HG02642 (cell line): Measurements from ENCODE around the gene NPW.

Experiments used
- ATAC-seq: cut with Tn5 transposase; IDR thresholded peaks from one replicate; pipeline ENCODE4 v1.9.1; 2021; ENCODE audit warnings: mild to moderate bottlenecking; ENCODE audit not compliant: unreplicated experiment, poor library complexity

NPW gene

DNA sequence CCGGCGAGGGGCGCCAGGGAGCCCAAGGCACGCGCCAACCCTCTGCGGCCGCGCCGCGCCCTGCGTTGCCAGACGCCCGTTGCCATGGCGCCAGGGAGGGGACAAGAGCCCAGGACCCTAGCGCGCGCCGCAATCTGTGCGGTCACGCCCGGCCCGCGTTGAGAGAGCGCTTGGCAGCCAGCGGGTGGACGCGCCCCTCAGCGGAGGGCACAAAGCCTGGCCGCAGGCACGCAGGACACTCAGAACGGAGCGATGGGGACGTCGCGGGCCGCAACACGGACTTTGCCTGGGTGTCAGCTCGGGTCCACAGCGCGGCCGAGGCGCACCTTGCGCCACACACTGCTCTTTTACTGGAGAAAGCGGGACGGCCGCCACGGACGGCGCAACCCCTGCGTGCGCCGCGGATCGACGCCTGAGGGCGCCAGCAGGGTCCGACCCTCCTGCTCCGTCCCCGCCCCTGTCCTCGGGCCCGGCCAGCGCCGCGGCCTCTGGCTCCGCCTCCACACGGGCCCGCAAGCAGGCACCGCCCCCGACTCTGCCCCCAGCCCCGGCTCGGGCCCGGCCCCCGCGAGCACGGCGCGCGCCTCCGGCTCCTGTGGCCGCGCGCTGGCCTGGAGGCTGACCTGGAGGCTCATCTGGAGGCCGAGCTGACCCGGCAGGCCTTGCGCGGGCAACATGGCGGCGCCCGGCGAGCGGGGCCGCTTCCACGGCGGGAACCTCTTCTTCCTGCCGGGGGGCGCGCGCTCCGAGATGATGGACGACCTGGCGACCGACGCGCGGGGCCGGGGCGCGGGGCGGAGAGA, 35.8 kb upstream of the NPW start, which contains the start of gene GFER:
Gene GFER (plus strand): TSS at position 650 of the 803 bp plus-strand sequence. CDS start 26 bp downstream, at position 676.
- peak; percentile 82 for ATAC-seq

DNA sequence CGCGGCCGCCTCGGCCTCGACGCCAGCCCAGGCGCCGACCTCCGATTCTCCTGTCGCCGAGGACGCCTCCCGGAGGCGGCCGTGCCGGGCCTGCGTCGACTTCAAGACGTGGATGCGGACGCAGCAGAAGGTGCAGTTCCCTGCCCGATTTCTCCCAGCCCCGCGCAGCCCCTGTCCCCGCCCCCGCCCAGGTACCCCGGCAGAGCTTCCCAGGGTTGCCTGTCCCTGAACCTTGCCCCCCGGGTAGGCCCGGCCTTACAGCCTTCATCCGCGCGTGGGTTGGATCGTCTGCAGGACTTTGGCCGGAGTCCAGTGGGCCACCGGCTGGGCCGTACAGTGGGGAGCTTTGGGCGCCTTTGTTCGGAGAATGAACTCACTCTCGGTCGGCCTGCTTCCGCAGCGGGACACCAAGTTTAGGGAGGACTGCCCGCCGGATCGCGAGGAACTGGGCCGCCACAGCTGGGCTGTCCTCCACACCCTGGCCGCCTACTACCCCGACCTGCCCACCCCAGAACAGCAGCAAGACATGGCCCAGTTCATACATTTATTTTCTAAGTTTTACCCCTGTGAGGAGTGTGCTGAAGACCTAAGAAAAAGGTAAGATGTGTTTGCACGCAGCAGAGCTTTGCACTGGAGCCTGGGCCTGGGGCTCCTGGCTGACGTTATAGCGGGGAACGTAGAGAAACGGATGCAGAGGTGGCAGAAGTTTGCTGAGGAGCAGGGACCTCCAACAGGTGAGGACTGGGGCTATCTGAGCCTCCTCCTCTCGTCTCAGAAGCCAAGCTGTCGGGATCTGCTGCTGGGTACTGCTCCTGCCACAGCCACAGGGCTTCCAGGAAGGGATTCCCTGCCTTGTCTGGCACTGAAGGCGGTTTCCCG, 35.0 kb upstream of the NPW start:
- peak; percentile 16 for ATAC-seq

DNA sequence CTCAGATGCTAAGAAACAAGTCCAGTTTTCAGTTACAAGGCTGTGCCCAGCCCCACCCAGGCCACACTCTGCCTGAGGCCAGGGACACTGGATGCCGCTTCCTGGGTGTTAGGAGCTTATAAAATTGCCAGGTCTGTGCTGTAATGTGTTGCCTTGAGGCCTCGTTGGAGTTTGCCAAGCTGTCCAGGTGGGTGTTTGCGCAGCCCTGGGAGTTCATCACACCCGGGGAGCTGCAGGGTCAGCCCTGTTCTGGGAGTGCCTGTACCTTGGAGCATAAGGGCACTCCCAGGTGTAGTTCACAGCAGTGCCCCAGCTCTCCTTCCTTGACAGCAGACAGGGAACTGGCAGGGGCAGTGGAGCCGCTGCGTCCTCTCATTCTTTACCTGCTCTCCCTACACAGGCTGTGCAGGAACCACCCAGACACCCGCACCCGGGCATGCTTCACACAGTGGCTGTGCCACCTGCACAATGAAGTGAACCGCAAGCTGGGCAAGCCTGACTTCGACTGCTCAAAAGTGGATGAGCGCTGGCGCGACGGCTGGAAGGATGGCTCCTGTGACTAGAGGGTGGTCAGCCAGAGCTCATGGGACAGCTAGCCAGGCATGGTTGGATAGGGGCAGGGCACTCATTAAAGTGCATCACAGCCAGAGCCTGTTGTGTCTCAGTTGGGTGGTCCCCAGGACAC, 34.0 kb upstream of the NPW start:
- ATAC-seq = no peak

DNA sequence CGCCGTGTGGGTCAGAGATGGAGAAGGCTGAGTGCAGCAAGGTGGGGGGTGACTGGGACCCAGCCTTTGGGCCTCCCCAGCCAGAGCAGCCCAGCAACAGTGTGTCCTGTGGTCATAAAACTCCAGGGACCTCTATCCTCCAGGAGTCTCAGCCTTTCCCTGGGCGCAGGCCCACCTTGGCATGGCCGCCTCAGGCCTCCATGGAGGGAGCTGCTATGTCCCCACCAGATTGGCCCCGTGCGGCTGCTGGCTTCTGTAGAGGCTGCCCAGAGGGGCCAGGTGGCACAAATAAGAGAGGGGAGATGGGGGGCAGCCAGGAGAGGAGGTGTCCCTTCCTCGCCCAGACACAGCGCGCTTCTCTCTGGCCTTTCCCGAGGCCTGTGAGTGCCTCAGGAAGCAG, 32.4 kb upstream of the NPW start:
- no peak for ATAC-seq

DNA sequence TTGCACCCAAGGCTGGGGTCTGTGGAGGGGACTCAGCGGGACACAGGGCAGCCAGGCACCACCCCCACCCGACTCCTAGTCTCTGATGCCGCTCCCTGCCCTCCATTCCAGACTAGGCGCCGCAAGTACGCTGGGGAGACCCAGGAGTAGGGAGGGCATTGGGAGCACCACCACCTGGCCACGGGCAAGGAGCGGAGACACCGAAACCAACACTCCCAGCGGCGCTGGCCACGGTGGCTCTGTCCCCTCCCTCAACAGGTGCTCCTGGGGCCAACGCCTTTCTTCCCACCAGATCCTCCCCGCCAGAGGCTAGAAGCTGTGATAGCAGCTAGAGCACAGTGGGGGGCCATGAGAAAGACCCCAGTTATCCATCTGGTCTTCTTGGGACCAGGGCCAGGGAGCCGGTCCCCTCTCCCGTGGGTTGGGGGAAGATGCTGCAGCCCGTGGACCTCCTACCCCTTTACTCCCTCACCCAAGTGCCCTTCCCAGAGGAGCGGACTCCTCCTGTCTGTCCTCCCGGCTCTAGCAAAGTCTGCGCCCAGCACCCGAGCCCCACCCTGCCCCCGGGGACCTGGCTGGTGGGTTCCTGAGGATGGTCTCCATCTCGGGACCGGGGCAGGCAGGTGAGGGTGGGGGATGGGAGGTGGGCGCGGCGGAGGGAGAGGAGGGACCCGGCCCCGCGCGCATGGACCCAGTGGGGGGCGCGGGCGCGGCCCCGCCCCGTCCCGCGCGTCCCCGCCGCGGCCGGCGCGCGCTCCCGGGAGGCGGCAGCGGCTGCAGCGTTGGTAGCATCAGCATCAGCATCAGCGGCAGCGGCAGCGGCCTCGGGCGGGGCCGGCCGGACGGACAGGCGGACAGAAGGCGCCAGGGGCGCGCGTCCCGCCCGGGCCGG, 30.1 kb upstream of the NPW start, which contains the start of gene SYNGR3:
Gene SYNGR3 (plus strand): TSS at position 762 of the 892 bp plus-strand sequence. CDS start 133 bp downstream, outside the sequence.
- no peak for ATAC-seq

DNA sequence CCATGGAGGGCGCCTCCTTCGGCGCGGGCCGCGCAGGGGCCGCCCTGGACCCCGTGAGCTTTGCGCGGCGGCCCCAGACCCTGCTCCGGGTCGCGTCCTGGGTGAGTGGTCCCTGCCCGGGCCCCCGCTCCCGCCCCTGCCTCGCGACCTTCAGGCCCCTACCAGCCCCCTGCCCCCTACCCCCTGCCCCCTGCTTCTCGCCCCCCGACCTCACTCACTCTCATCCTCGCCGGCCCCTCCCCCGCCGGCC, 29.6 kb upstream of the NPW start:
- no peak for ATAC-seq

DNA sequence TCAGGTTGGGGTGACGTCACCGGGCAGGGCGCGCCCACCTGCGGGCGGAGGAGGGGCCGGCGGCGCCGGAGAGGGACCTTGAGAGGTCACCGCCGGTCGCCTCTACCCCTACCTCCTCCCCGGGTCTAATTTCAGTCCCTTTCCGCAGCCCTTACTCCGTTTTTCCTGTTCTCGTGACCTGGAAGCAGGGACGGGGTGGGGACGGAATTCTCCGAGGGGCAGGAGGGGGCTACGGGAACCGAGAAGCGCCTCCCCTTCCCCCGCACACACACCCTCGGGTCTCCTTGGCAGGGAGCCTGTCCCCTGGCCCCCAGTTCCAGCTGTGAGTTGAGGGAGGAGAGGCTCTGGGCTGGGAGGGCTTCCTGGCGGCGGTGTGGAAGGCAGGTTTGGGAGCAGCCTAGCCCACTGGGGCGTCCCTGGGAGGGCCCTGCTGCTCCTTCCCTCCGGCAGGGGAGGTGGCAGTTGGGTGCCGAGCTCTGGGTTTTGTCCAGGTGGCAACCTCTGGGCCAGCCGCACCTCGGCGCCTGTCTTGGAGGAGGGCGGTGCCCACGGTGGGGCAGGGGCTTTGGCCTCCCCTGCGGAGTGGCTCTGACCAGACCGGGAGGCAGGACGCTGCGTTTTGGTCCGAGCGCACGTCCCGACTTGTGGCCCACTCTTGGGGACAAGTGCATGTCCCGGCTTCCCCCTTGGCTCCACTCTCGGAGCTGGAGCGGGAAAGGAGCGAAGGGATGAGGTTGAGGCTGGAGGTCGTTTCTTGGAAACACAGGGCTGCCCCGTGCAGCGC, 29.0 kb upstream of the NPW start:
- ATAC-seq = peak; percentile 3

DNA sequence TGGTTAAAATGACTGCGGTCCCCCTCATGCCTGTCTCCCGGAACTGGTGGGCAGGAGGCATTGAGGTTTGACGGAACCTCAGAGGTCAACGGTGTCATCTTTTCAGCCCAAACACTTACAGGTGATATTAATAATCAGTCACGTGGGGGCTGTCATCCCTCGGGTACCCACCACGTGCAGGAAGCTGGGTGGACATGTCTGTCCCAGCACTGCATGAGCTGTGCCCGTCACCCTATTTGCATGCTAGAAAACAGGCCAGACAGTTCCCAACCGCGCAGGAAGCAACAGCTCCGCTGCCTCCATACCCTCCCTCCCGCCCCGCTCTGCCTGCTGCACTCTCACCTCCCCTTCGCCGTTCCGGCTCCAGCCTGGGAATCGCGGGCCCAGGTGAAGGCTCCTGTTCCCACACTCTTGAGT, 28.4 kb upstream of the NPW start:
- peak; percentile 31 for ATAC-seq

DNA sequence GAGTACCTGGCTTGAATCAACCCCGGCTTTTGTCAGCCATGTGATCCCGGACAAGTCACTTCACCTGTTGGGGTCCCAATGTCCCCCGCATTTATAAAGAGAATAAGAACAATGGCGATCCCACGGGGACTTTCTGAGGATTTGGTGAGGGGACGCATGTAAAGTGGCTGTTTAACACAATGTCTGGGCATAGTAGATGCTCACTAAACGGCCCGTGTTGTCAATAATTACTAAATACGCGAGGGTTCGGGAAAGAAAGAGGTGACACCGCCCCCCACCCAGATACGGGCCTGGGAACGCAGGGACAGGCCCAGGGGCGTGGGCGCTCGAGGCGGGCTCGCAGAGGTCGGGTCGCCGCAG, 28.0 kb upstream of the NPW start:
- ATAC-seq = no peak

DNA sequence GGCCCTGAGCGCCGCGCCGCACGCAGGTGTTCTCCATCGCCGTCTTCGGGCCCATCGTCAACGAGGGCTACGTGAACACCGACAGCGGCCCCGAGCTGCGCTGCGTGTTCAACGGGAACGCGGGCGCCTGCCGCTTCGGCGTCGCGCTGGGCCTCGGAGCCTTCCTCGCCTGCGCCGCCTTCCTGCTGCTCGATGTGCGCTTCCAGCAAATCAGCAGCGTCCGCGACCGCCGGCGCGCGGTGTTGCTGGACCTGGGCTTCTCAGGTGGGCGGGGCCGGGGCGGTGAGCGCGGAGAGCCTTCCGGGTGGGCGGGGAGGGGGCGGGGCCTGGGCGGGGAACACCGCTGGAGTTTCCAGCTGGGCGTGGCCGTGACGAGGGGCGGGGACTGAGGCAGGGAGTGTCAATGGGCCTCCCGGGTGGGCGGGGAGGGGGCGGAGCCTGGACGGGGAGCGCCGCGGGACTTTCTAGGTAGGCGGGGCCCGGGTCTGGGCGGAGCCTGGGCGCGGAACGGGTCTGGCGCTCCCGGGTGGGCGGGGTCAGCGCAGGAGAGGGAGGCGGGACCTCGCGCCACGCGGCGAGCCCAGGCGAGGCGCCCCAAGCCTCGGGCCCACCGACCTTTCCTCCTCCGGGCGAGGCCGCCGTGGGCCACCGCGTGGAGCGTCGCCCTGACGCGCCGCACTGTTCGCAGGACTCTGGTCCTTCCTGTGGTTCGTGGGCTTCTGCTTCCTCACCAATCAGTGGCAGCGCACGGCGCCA, 27.5 kb upstream of the NPW start:
- ATAC-seq = peak; percentile 52

DNA sequence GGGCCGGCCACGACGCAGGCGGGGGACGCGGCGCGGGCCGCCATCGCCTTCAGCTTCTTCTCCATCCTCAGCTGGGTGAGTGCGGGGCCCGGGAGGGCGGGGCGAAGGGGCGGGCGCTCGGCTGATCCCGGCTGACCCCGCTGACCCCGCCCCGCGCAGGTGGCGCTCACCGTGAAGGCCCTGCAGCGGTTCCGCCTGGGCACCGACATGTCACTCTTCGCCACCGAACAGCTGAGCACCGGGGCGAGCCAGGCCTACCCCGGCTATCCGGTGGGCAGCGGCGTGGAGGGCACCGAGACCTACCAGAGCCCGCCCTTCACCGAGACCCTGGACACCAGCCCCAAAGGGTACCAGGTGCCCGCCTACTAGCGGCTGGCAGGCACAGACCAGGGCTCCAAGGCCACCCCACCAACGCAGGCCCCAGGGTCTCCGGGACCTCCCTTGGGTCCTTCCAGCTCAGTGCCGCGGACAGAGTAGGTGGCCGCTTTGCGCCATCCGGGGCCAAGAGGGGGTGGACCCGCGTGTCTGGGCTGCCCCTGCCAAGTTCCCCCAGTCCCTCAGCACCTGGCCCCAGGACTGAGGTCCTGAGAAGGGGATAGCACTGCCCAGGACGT, 26.8 kb upstream of the NPW start:
- ATAC-seq = no peak

DNA sequence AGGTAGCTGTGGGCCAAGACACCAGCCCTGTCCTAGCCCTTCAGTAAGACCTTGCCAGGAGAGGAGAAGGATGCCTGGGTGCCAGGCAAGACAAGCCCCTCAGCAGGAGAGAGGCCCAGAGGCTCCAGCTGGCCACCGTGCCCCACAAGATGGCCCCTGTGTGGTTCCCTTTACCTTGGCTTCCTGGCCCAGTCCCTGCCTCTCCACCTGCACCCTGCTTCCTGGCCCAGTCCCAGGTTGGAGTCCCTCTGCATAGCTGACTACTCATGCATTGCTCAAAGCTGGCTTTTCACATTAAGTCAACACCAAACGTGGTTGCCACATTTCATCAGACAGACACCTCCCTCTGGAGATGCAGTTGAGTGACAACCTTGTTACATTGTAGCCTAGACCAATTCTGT, 25.9 kb upstream of the NPW start:
- ATAC-seq = no peak

DNA sequence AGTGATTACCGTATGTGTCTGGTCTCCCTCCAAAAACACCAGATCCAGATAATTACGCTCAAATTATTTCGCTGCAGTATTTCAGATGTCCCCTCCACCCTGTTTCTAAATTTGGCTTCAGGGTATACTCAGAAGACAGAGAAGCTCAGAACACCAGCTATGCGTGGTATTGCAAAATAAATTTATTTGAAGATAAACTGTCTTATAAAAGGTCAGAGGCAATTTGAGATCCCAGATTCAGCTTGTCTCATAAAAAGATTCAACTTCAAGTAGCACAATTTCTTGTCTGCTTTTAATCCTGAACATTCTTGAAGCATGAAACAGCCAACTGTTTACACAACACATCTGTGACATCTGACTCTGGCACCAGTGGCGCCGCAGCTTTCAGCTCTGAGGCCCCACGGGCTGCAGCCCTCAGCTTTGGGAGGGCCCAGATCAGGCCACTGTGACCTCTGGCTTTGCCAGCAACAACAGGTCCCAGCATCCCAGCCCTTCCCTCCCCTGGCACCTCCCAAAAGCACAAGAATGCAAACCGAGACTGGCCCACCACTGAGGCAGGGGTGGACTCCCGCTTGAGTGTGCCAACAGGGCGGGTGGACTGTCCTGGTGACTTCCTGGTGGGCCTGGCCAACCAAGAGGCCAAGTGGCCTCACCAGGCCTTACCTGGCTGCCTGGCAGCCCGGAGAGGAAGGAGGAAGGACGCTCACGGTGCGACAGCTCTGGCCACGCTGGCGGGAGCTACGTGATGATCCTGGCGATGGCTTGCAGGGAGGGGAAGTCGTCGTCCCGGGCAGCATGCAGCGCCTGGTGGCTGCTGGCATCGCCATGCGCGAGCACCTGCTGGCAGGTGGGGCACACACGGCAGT, 21.9 kb upstream of the NPW start:
- ATAC-seq = no peak

DNA sequence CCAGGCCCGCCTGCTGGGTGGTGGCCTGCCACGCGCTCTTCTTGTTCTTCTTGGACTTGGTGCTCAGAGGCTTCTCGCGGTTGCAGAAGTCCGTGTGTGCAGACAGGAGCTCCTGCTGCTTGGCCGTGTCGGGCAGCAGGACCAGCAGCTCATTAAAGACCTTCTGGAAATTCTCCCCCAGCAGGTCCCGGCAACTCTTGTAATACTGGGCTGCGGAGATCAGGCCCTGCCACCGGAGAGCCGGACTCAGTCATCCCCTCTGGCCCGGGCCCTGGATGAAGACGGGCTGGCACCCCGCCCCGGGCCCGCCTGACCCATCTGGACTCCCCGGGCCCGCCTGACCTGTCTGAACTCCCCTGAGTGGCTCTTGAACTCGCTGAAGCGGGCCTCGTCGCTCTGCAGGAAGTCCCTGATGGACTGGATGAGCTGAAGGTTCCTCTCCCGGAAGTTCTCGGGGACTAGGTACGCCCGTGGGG, 21.2 kb upstream of the NPW start:
- ATAC-seq = no peak

DNA sequence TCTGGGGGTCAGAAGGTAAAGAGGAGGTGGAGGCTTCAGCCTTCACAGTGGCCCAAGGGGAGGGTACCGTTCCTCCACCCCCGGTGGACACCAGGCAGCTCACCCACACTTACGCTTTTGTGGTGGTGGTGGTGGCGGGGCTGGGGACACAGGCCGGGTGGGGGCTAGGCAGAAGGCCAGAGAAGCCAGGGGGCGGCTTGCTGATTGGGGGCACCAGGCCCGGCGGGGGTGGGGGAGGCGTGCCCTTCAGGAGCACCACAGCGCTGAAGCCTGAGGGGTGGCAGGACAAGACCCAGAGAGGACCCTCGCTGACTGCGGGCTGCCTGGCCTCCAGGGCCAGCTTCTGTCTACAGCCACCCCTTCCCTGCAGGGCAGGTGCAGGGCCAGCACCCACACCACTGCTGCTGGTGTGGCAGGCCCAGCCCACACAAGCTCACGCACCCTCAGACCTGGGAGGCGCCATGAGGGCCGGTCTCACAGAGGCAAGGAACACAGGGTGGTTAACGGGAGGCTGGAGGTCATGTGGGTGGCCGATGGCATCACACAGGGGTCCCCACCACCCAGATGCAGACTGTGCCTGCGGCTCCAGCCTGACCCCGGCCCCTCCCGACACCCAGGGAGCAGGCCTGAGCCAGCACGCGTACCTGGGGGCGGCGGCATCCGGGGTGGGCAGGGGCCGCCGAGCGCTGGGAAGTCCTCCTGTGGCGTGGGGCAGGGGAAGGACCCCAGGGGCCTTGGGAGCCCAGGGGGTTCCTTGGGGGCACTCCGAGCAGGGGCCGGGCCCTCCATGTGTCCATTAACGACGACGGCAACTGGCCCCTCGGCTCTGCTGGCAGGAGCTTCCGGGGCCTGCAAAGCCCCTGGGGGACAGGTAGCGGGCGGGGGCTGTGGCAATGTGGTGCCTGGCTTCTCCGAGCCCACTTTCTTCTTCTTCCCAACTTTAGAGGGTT, 20.5 kb upstream of the NPW start:
- ATAC-seq = no peak

DNA sequence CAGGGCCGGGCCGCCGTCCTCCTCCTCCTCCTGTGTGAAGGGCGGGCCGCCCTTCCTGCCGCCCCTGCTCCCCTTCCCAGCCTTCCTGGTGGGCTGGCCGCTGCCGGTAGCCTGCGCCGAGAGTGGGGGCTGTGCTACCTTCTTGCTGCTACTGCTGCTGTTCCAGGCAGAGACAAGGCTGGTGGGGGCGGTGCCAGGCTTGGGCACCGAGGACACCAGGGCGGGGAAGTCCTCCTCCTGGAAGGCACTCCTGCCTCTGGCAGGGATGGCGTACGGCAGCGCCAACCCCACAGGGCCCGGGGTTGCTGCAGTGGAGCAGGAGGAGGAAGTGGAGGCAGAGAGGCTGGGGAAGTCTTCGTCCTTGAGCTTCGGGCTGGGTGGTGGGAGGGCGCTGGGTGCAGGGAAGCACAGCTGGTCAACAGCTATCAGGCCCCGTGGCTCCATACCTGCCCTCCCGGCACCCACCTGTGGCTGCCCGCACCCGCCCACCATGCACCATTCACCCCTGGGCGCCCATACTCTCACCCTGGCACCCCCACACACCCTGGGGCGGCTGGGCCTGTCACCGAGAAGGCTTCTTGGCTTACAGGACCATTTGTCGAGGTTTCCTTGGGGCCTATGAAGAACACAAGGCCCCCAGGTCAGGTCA, 19.6 kb upstream of the NPW start:
- ATAC-seq = no peak
